SK-N-MC (cell line): Measurements from ENCODE around the gene KAZN.

Experiments used
- DNase-seq: peaks from one replicate; pipeline ENCODE4 v3.0.0-alpha.2; 2011; ENCODE audit warnings: low read depth, low spot score
- H3K27ac ChIP-seq: fragments of 200-600 bp; sonication (generic); 2 replicates; pipeline ENCODE4 v1.5.1; 2016; ENCODE audit warnings: mixed run types
- H3K36me3 ChIP-seq: fragments of 200-600 bp; sonication (generic); 2 replicates; pipeline ENCODE4 v1.6.1; 2017; ENCODE audit warnings: antibody characterized with exemption, low read length, mixed read lengths; ENCODE audit not compliant: insufficient read depth
- H3K4me3 ChIP-seq: fragments of 200-600 bp; sonication (generic); 2 replicates; pipeline ENCODE4 v1.5.1; 2016
- H3K9ac ChIP-seq: fragments of 200-600 bp; sonication (generic); 2 replicates; pipeline ENCODE4 v1.8.0; 2017; ENCODE audit warnings: mixed run types, mixed read lengths; ENCODE audit not compliant: insufficient read length
- H3K9me3 ChIP-seq: fragments of 200-600 bp; sonication (generic); 2 replicates; pipeline ENCODE4 v1.6.1; 2017; ENCODE audit warnings: low read depth, mild to moderate bottlenecking, antibody characterized with exemption, low read length, moderate library complexity, mixed read lengths
- EZH2 ChIP-seq: fragments of 200-600 bp; sonication (generic); IDR thresholded peaks from one replicate; pipeline ENCODE4 v1.6.1; 2017; ENCODE audit warnings: antibody characterized with exemption
- FOXP2 ChIP-seq: optimal IDR thresholded peaks from 2 replicates; pipeline ENCODE3; 2011; ENCODE audit warnings: mild to moderate bottlenecking, moderate library complexity; ENCODE audit not compliant: insufficient read depth; ENCODE audit errors: extremely low read length, control extremely low read depth
- POLR2AphosphoS5 ChIP-seq: IDR thresholded peaks from 2 replicates; pipeline ENCODE4 v1.6.1; 2012; ENCODE audit warnings: mild to moderate bottlenecking, low read depth, low read length, borderline replicate concordance

KAZN gene

GRCh38 chr1:14707531-14708445, 109.3 kb downstream of the KAZN start:
- Histone ChIP-seq H3K4me3 (no peak overlapping the region), H3K9ac (no peak overlapping the region), H3K36me3 (no peaks in the 10 kb centered on the region), H3K27ac (no peak overlapping the region), H3K9me3 (no peaks in the 10 kb centered on the region)
- TF ChIP-seq EZH2 = no peak
- no peak for TF ChIP-seq POLR2AphosphoS5
- no peak for TF ChIP-seq FOXP2
- no peak for DNase-seq

- Histone ChIP-seq H3K36me3 (no peaks in the 10 kb centered on the region), H3K9me3 (no peaks in the 10 kb centered on the region), H3K9ac (no peak overlapping the region), H3K4me3 (no peak overlapping the region), H3K27ac (no peak overlapping the region)
- no peak for DNase-seq
- no peak for TF ChIP-seq FOXP2
These were observed 111.8 kb downstream of the KAZN start for GRCh38 chr1:14710331-14710730.

- no peak overlapping the region for H3K9ac ChIP-seq
- no peak for TF ChIP-seq FOXP2
- no peak for TF ChIP-seq POLR2AphosphoS5
- TF ChIP-seq EZH2 = no peak
These were observed 113.7 kb downstream of the KAZN start for GRCh38 chr1:14712136-14712535.

DNA sequence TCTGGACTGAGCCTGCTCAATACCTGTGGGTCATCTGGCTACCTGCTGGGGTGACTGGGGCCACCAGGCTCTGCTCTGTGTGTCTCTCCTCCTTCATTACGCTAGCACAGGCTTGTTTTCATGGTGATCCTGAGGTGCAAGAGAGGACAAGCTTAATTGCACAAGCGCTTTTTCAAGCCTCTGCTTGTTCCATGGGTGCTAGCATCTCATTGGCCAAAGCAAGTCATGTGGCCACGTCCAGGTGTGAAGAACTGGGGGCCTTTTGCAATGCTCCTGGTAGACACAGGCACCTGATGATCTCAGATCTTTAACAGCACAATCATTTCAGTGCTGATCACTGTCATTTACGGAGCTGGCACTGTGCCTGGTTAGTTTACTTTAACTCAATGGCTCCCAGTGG, 114.6 kb downstream of the KAZN start:
- no peaks in the 10 kb centered on the region for H3K36me3 ChIP-seq
- H3K4me3 ChIP-seq = no peak overlapping the region
- no peaks in the 10 kb centered on the region for H3K9me3 ChIP-seq
- TF ChIP-seq FOXP2 (no peak), EZH2 (no peak), POLR2AphosphoS5 (no peak)
- H3K9ac ChIP-seq = no peak overlapping the region
- H3K27ac ChIP-seq = no peak overlapping the region
- no peak for DNase-seq

More at GRCh38 chr1:14712136-14712535, 113.7 kb downstream of the KAZN start:
- no peaks in the 10 kb centered on the region for H3K36me3 ChIP-seq
- DNase-seq = no peak
- H3K4me3 ChIP-seq = no peak overlapping the region
- no peak overlapping the region for H3K27ac ChIP-seq
- no peaks in the 10 kb centered on the region for H3K9me3 ChIP-seq

DNA sequence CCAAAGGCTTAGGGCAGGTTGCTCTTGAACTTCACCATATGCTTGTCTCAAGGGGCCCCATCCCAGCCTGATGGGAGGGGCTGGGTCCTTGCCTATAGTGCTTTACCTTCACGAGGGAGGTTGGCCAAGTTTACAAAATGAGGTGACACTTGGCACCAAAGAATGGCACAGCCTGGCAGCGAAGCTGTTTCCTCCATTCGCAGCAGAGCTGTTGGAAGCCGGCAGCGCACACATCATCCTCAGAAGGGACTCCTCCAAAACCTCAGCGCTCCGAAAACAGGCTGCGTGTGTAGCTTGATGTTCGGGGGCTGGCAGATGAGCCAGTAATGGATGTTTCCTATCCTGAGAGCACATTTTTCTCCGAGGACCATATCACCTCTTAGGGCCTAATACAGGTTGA, 116.8 kb downstream of the KAZN start:
- H3K27ac ChIP-seq = no peak overlapping the region
- TF ChIP-seq EZH2 (no peak), POLR2AphosphoS5 (no peak), FOXP2 (no peak)
- H3K36me3 ChIP-seq = no peaks in the 10 kb centered on the region
- no peak overlapping the region for H3K4me3 ChIP-seq
- H3K9ac ChIP-seq = no peak overlapping the region
- DNase-seq = no peak
- no peaks in the 10 kb centered on the region for H3K9me3 ChIP-seq

- Histone ChIP-seq H3K36me3 (no peaks in the 10 kb centered on the region), H3K9me3 (no peaks in the 10 kb centered on the region), H3K27ac (no peak overlapping the region), H3K4me3 (no peak overlapping the region), H3K9ac (no peak overlapping the region)
- DNase-seq = no peak
- TF ChIP-seq EZH2 (no peak), FOXP2 (no peak), POLR2AphosphoS5 (no peak)
These were observed 117.3 kb downstream of the KAZN start for GRCh38 chr1:14715802-14716201.

- Histone ChIP-seq H3K9ac (no peak overlapping the region), H3K36me3 (no peaks in the 10 kb centered on the region), H3K27ac (no peak overlapping the region), H3K4me3 (no peak overlapping the region), H3K9me3 (no peaks in the 10 kb centered on the region)
- DNase-seq = no peak
- TF ChIP-seq FOXP2 = no peak
- TF ChIP-seq POLR2AphosphoS5 = no peak
- TF ChIP-seq EZH2 = no peak
These were observed 118.0 kb downstream of the KAZN start for GRCh38 chr1:14716474-14716873.

DNA sequence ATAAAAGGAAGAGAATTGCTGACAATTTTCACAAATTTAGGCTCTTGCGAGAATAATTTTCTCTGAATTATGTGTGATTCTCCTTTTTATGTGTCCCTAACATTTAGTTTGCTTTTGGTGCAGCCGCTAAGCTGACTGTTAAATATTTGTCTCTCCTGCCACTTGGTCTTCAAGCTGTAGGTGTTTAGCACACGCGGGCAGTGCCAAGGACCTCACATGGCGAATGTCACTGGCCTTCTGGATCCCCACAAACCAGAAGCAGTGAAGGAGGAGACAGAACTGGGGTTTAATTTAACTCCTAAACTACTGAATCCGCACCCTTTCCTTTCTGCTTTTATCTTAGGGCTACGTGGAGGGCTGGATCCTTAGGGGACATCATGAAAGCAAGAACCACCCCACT, 120.0 kb downstream of the KAZN start:
- Histone ChIP-seq H3K36me3 (no peaks in the 10 kb centered on the region), H3K9ac (no peak overlapping the region), H3K4me3 (no peak overlapping the region), H3K27ac (no peak overlapping the region), H3K9me3 (no peaks in the 10 kb centered on the region)
- no peak for DNase-seq
- TF ChIP-seq POLR2AphosphoS5 (no peak), EZH2 (no peak), FOXP2 (no peak)
